GM19455 (cell line): Measurements from ENCODE around the gene NKX2-2.

Experiments
- ATAC-seq: cut with Tn5 transposase; IDR thresholded peaks from one replicate; pipeline ENCODE4 v1.9.1; 2021; ENCODE audit not compliant: unreplicated experiment

Gene NKX2-2

DNA sequence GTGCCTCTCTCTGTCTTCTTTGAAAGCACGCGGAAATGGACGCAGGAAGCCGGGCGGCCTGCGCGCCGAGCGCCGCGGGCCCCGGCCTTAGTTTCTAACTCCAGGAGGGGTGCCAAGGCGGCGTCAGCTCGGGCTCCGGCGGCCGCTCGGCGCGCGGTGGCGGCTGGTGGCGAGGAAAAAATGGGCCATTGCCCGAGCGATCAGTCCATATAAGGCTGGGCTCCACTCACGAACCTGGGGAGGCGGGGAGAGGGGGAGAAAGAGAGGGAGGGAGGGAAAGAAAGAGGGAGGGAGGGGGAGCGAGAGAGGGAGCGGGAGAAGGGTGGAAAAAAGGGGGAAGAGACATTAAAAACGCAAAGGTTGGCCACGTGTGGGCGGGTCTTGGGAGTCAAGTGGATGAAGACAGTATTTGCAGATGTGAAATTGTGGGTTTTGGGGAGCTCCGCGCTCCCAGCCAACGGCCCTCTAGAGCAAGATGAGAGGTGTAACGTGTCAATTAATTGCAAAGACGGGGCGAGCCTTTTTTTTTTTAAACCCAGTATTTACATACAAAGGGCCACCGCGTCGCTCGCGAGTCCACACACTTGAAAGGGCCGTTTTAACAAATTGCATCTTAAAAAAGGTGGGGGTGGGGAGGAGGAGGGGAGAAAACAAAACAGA is at the start of gene NKX2-2:
TSS of gene NKX2-2 (minus strand) at position 184 of the 660 bp plus-strand sequence. CDS start 395 bp downstream, outside the sequence.
- ATAC-seq, result no peak

DNA sequence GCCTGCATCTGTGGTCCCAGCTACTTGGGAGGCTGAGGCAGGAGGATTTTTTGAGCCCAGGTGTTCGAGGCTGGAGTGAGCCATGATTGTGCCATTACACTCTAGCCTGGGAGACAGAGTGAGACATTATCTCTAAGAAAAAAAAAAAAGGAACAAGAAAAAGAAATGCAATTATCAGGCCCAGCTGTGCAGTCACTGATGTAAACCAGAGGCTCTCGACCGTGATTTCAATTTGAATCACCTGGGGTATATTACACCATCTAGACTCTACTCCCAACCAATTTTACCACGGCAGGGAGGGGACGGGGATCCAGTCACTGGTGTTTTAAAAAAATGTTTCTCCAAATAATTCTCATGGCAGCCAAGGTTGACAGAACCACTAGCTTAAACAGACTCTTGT is 48.8 kb upstream of the NKX2-2 start:
- no peak for ATAC-seq

DNA sequence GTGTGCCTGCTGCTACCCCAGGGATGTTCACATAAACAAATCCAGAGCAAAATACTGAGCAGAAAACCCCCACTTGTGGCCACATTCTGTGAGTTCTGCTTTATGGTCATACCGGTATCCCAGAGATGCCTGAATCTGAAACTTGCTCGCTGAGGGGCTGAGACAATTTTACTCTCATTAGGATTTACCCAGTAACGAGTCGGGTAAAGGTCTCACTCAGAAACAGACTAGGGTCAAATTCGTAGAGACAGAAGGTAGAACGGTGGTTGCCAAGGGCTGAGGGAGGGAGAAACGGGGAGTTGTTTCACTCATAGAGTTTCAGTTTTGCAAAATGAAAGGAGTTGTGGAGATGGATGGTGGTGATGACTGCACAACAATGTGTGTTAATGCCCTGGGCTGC is 45.4 kb upstream of the NKX2-2 start:
- ATAC-seq, result no peak

DNA sequence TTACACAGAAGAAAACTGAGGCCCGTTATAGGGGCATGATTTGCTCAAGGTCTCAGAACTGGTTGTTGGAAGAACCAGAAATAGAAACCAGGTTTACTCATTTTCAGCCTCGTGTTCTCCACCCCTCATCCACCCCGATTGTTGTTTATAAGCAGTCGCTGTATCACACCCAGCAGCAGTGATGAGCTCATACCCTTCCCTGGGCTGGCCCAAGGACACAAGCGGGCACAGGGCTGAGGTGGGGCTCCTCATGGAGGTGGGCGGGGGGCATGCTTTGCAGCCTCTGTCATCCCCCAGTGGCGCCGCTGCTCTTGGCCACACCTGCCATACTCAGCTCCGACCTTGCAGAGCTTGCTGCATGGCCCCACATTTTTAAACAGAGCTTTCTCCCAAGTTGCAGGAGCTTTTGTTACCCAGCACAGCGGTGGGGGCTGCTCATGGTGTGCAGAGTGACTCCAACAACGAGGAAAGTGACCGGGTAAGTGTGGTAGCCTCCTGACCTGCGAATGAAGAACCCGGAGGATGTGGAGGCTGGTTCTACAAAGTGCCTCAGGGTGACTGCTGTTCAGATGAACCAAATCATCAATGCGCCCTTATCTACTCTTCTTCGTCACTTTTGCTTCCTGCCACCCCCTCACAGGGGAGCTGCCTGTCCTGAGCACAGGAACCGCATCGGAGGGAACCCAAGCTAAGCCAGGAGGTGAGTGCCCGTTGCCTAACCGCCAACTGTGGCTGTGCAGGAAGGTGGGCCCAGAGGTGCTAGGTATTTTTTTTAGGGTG is 43.6 kb upstream of the NKX2-2 start:
- ATAC-seq, result no peak

DNA sequence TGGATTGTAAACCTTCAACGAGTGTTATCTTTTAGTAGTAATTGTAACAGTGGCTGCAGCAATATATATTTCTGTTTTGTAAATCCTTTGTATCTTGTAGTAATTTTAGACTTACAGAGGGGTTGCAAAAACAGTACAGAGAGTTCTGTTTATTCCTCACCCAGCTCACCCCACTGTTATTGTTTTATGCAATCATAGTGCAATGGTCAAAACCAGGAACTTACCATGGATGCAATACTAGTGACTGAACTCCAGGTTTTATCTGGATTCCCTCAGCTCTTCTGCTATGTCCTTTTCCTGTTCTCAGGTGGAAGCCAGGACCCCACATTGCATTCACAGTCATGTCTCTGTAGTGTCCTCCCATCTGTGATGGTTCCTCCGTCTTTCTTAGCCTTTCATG is 42.5 kb upstream of the NKX2-2 start:
- ATAC-seq, result no peak

DNA sequence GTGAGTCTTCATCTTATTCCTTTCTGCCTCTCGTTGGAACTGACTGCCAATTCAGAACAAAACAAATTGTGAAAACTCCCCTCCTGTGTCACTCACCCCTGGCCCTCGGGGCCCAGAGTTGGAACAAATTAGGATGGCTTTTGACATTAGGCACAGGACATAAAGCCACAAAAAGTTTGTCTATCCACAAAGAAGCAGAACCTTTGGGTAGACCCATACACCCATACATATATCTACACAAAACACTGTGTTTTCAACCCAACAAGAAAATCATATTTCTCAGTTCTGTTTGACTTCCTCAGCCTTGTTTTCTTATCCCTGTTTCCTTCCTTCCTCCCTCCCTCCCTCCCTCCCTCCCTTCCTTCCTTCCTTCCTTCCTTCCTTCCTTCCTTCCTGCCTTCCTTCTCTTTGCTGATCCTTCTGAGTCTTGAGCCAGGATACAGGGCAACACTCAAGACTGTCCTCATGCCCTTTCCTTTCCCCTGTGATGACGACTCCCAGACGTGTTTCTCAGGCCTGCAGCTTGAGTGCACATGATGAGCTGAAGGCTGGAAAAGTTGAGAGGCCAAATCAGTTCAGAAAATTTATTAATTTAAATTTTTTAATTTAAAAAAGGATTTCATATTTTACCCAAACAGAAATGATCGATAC is 41.7 kb upstream of the NKX2-2 start:
- no peak for ATAC-seq

DNA sequence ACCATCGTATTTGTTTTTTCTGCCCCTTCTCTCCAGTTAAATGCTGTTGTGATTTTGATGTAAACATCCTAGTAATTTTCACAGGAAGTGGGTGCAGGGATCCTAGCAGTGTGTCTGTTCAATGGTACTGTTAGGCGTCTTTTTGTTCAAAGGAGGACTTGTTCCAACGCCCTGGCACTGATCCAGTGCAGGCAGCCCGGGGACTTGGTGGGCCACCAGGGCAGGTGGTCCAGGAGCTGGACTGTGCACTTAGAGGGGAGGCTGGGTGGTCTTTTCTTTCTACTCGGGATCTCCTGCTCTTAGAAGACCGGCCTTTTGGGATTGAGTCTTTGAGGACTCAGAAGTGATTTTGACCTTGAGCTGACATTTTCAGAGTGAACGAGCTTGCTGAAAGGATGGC is 41.1 kb upstream of the NKX2-2 start:
- no peak for ATAC-seq

DNA sequence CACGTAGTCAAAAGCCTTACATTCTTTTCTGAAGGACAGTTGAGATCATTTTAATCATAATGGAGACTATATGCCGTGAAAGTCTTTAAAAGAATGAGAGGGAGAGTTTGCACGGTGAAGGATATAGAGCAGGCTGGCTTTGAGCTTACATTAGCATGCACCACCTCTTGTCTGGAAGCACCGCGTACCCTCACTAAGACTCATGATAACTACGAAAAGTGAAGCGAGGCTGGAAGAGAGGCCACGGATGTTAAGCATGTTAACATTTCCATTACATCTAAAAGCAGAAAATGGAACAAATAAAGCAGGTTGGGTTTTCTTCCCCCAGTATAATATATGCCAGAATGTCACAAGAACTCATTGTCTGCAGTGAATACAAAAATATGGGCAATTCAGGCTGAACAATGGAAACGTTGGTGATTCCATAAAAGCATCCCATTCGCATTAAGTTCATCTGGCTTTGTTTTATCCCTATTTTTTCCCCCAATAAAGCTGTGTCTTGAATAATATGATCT is 40.6 kb upstream of the NKX2-2 start:
- ATAC-seq, result no peak

DNA sequence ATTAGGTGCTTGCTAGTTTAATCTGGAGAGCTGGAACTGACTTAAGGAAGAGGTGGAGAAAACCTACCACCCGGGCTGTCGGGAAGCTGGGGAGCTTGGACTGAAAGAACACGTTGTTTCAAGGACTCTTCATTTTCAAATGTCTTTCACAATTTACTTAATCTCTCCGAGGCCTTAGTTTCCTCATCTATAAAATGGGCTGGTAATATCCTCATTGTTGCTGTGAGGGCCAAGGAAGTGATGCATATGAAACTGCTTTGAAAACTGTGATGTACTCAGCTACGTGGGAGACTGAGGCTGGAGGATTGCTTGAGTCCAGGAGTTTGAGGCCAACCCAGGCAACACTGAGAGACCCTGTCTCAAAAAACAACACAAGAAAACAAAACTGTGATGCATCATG is 36.7 kb upstream of the NKX2-2 start:
- ATAC-seq, result no peak

DNA sequence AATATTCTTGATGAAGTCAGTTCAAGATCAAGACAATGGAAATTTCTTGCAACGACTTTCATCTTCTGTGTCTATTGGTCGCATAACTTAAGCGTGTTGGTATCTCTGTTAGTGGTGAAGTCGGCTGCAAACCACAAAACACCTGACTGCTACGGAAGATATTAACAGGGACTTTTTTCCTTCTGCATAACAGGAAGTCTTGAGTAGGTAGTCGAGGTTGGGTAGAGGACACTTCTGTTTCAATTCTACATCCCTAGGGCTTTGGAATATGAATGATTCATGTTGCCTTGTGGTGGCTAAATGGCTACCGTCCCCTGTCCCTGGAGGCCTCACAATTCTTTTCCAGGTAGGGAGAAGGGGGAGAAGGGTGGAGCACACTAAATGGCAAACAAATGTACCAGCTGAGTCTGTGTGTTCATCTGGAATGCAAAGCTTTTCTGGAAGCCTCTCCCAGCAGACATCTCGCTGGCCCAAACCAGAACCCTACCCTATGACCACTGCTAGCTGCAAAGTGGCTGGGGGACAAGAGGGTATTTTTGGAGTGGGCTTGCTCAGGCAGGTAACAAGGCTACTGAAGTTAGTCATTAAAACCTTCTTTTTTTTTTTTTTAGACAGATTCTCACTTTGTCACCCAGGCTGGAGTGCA is 34.6 kb upstream of the NKX2-2 start:
- ATAC-seq, result no peak

GRCh38 chr20:21546355-21546754 is 32.5 kb upstream of the NKX2-2 start:
- no peak for ATAC-seq

GRCh38 chr20:21539512-21539911 is 25.6 kb upstream of the NKX2-2 start:
- ATAC-seq, result no peak

DNA sequence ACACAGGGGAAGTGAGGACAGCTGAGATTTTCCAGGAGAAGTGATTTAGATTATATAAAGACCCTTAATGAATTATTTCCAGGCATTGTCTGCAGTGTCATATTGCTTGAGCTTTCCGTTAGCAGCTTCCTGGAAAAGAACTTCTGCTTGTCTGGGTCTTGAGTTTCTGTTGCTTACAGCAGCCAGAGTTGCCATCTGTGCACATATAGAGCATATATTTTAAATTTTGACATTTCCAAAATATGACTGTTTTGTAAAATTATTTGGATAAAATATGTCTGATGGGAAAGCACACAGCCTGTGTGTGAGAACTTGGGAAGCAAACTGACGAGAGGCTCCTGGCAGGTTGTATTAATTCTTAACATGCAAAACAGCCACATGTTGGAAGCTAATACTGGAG is 21.0 kb upstream of the NKX2-2 start:
- no peak for ATAC-seq

GRCh38 chr20:21534453-21534852 is 20.6 kb upstream of the NKX2-2 start:
- no peak for ATAC-seq

DNA sequence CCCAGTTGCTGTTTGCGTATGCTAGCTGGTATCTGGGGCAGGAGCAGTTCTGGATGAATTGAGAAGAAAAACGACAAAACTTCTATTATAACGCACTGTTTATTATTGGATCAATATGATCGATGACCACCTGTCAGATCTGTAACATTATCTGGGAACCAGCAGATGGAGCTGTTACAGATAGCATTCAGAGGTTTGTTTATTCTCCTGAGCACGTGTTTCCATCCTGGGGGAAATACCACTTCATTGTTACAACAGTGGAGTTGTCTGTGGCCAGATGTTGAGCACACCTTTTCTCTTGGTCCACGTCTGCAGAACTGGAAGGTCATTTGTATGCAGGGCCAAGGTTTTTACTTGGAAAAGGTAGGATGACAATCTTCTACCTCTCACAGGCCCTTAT is 16.0 kb upstream of the NKX2-2 start:
- no peak for ATAC-seq

DNA sequence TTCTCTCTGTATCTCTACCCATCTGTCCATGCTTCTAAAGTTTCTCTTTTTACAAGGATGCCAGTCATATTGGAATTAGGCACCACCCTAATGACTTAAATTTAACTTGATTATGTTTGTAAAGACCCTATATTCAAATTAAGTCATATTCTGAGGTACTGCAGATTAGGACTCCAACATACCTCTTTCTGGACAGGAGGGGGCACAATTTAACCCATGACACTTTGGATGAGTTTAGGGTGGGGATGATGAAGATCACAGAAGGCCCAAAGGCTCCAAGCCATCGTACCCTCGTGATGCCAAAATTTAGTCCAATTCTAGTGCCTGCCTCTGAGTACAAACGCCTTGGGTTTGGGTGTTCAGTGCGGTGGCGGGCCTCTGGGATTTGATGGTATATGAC is 15.0 kb upstream of the NKX2-2 start:
- ATAC-seq, result no peak

GRCh38 chr20:21527908-21528307 is 14.0 kb upstream of the NKX2-2 start:
- ATAC-seq, result no peak

DNA sequence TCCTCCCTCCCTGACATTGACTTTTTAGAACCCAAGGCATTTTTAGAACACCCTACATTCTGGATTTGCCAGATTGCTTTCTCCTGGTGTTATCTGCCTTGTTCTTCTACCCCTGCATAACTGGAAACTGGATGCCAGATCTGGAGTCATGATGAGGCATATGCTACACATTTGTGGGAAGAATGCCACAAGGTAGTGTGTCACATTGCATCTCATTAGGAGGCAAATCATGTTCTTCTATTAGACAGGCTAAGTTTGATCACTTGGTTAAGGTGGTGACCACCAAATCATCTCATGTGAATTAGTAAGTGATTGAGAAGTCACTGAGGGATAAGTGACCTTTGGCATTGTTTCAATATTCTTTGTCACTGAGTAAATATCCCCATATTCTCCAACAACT is 12.9 kb upstream of the NKX2-2 start:
- no peak for ATAC-seq

GRCh38 chr20:21523895-21524294 is 10.0 kb upstream of the NKX2-2 start:
- ATAC-seq, result no peak

DNA sequence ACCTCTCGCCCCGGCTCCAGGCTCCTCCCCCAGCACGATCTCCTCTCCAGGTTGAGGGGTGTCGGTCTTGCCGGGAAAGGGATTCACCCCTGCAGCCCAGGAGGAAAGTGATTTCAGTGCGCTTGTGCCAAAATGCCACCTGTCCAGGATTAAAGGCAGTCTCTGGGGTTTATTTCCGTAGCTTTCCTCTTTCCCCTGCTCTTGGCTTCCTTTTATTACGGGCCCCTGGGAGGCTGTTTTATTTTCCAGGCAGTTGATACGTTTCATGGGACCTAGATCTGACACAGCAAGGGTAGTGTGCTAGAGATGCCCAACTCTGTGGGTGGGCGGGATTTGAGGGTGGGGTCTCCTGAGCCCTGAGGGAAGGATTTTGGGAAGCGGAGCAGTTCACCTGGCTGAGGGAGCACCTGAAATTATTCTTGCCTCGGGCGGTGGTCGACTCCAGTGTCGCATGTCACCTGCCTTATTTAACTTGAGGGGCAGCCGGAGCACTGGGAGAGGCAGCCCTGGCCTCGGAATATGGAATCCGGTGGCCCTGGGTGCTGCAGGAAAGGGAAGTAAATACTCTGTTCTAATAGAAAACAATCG is 9.5 kb upstream of the NKX2-2 start:
- ATAC-seq, result no peak
